GM18867 (cell line): ENCODE data around the gene RET.
"Not testable (repeated sequence)": the region's sequence is repeated elsewhere in the genome, so short reads cannot be mapped to it uniquely, and the experiment has no call there.

Experiments
- ATAC-seq: cut with Tn5 transposase; IDR thresholded peaks from one replicate; pipeline ENCODE4 v1.9.1; 2021; ENCODE audit warnings: mild to moderate bottlenecking, moderate library complexity; ENCODE audit not compliant: unreplicated experiment

RET gene

GRCh38 chr10:43076311-43076875 is 476 bp upstream of the RET start:
- ATAC-seq: no peak

- ATAC-seq: no peak
Observed at GRCh38 chr10:43077421-43078171, 727 bp downstream of the RET start.

- ATAC-seq: no peak
Observed at GRCh38 chr10:43078175-43078985, 1.5 kb downstream of the RET start.

GRCh38 chr10:43078986-43079273 is 2.1 kb downstream of the RET start:
- no peak for ATAC-seq

GRCh38 chr10:43079856-43080255 is 3.0 kb downstream of the RET start:
- ATAC-seq: no peak

GRCh38 chr10:43082087-43082486 is 5.2 kb downstream of the RET start:
- ATAC-seq: no peak

- no peak for ATAC-seq
Observed at GRCh38 chr10:43082746-43083145, 5.9 kb downstream of the RET start.

GRCh38 chr10:43083764-43084163 is 6.9 kb downstream of the RET start:
- no peak for ATAC-seq

GRCh38 chr10:43084812-43085211 is 7.9 kb downstream of the RET start:
- ATAC-seq: no peak

GRCh38 chr10:43086321-43086942 is 9.6 kb downstream of the RET start:
- no peak for ATAC-seq

- ATAC-seq: no peak
Observed at GRCh38 chr10:43089519-43089918, 12.7 kb downstream of the RET start.

GRCh38 chr10:43090188-43090587 is 13.3 kb downstream of the RET start:
- no peak for ATAC-seq

- ATAC-seq: no peak
Observed at GRCh38 chr10:43090664-43091063, 13.8 kb downstream of the RET start.

GRCh38 chr10:43091846-43092245 is 15.0 kb downstream of the RET start:
- ATAC-seq: no peak

- ATAC-seq: no peak
Observed at GRCh38 chr10:43093423-43094076, 16.7 kb downstream of the RET start.

GRCh38 chr10:43094085-43094484 is 17.2 kb downstream of the RET start:
- no peak for ATAC-seq

GRCh38 chr10:43099339-43099738 is 22.5 kb downstream of the RET start:
- ATAC-seq: not testable (repeated sequence)

- no peak for ATAC-seq
Observed at GRCh38 chr10:43099928-43100327, 23.1 kb downstream of the RET start.

- ATAC-seq: no peak
Observed at GRCh38 chr10:43100366-43100765, 23.5 kb downstream of the RET start.

- ATAC-seq: no peak
Observed at GRCh38 chr10:43102063-43102828, 25.4 kb downstream of the RET start.
